K562 (cell line): Measurements from ENCODE around the gene NR6A1. TPM values are rescaled to one million over a fixed set of nuclear protein-coding genes. Genes with fewer than 3 reads are reported as not detected.

Experiments used
- ATAC-seq: fragments of 200-7000 bp; cut with Tn5 transposase; 3 replicates; pipeline ENCODE4 v1.9.1; 2020; ENCODE audit warnings: moderate library complexity
- BruUV-seq: library from RNA; stranded (reverse); fragments of 400-500 nt; replicated peaks from 2 replicates; lab custom pipeline; 2021; lab: Mats Ljungman, UMichigan
- CTCF ChIA-PET: fragments of 300-600 bp; formaldehyde crosslinking; extraction: SDS; loops from one replicate; lab custom pipeline; 2021; ENCODE audit warnings: low intra/inter-chr PET ratio; lab: Yijun Ruan, JAX
- POLR2A ChIA-PET: fragments of 300-600, 350-650 bp; sonication (Branson Sonifier 250); formaldehyde crosslinking; extraction: SDS; loops from one replicate; lab custom pipeline; 2021; ENCODE audit warnings: antibody characterized with exemption, inconsistent platforms; lab: Yijun Ruan, JAX
- DNase-seq, 4 experiments: peaks; one replicate each; pipeline versions ENCODE4 v3.0.0 to v3.0.0-alpha.2; 2011 to 2018; ENCODE audit warnings: low spot score in 3 of 4, mixed read lengths in 3 of 4; ENCODE audit errors: extremely low read depth in 1 of 4
- FAIRE-seq: peaks from 2 replicates; lab custom pipeline; 2011; peaks lifted over from hg19 to GRCh38; lab: Jason Lieb, UNC
- H2AFZ ChIP-seq: 2 replicates; pipeline ENCODE4 v1.6.0; 2011; ENCODE audit warnings: low read depth, low read length, control low read depth, inconsistent platforms
- H3K27ac ChIP-seq: fragments of 200-600 bp; 3 replicates; pipeline ENCODE4 v1.8.0; 2011; ENCODE audit warnings: low read depth, mild to moderate bottlenecking, control low read depth, inconsistent platforms, low read length, moderate library complexity, mixed read lengths; ENCODE audit errors: extremely low read depth
- H3K27me3 ChIP-seq, 2 experiments: fragments of 300-600 bp in 1 of 2; 2 replicates in 1 of 2; 3 replicates in 1 of 2; pipeline versions ENCODE4 v1.6.0 to v1.8.0; 2011; ENCODE audit warnings: inconsistent platforms in 2 of 2, low read length in 2 of 2, mild to moderate bottlenecking in 1 of 2, mixed read lengths in 1 of 2, moderate library complexity in 1 of 2; ENCODE audit not compliant: control insufficient read depth in 2 of 2, insufficient read depth in 2 of 2
- H3K36me3 ChIP-seq: fragments of 300-600 bp; 3 replicates; pipeline ENCODE4 v1.8.0; 2011; ENCODE audit warnings: mild to moderate bottlenecking, low read length, inconsistent platforms; ENCODE audit not compliant: control insufficient read depth, insufficient read depth
- H3K4me1 ChIP-seq, 2 experiments: fragments of 200-600 bp in 1 of 2; replicated peaks in 1 of 2; 2 replicates in 1 of 2; 3 replicates in 1 of 2; pipeline versions ENCODE4 v1.5.1 to v1.8.0; 2011; ENCODE audit warnings: inconsistent platforms in 2 of 2, low read length in 2 of 2, mild to moderate bottlenecking in 1 of 2, mixed read lengths in 1 of 2, moderate library complexity in 1 of 2; ENCODE audit not compliant: control insufficient read depth in 2 of 2, insufficient read depth in 2 of 2
- H3K4me2 ChIP-seq: 2 replicates; pipeline ENCODE4 v1.6.1; 2011; ENCODE audit warnings: low read length, control low read depth, inconsistent platforms, mixed read lengths; ENCODE audit not compliant: insufficient read depth
- H3K4me3 ChIP-seq: fragments of 200-600 bp; sonication (generic), shearing (Covaris generic); 2 replicates; pipeline ENCODE4 v1.5.1; 2016; ENCODE audit warnings: control low read depth, inconsistent platforms
- H3K79me2 ChIP-seq: fragments of 200-600 bp; 3 replicates; pipeline ENCODE4 v1.8.0; 2011; ENCODE audit warnings: low read length, inconsistent platforms; ENCODE audit not compliant: control insufficient read depth, insufficient read depth
- H3K9ac ChIP-seq, 2 experiments: 2 replicates each; pipeline versions ENCODE4 v1.6.0 to v1.6.1; 2011; ENCODE audit warnings: low read depth in 2 of 2, low read length in 2 of 2, control low read depth in 1 of 2, inconsistent platforms in 1 of 2, mild to moderate bottlenecking in 1 of 2, mixed read lengths in 1 of 2; ENCODE audit not compliant: insufficient read depth in 1 of 2
- H3K9me1 ChIP-seq: one replicate; pipeline ENCODE4 v1.6.0; 2011; ENCODE audit warnings: inconsistent platforms, mild to moderate bottlenecking, low read length, moderate library complexity; ENCODE audit not compliant: control insufficient read depth, insufficient read depth
- H3K9me3 ChIP-seq: replicated peaks from 2 replicates; pipeline ENCODE4 v1.5.1; 2011; ENCODE audit warnings: low read depth, low read length, inconsistent platforms; ENCODE audit not compliant: control insufficient read depth, insufficient read depth
- H4K20me1 ChIP-seq: replicated peaks from 2 replicates; pipeline ENCODE4 v1.6.1; 2011; ENCODE audit warnings: low read length, inconsistent platforms, mixed read lengths; ENCODE audit not compliant: control insufficient read depth, insufficient read depth
- CAMTA2 ChIP-seq: fragments of 250-450 bp; sonication (Bioruptor Pico); conservative IDR thresholded peaks from 2 replicates; pipeline ENCODE4 v1.5.1; 2022
- MTA3 ChIP-seq: fragments of 450-650 bp; formaldehyde crosslinking; IDR thresholded peaks from 2 replicates; pipeline ENCODE4 v1.6.1; 2017; ENCODE audit warnings: mild to moderate bottlenecking, borderline replicate concordance
- PHF21A ChIP-seq: fragments of 450-650 bp; IDR thresholded peaks from 2 replicates; pipeline ENCODE4 v1.6.1; 2017; ENCODE audit warnings: low read depth, borderline replicate concordance
- PURB ChIP-seq: sonication (generic); formaldehyde crosslinking; IDR thresholded peaks from 2 replicates; pipeline ENCODE4 v1.9.0; 2021; ENCODE audit warnings: low read depth, mild to moderate bottlenecking, missing genetic modification reagents
- RAD51 ChIP-seq: fragments of 450-650 bp; IDR thresholded peaks from 2 replicates; pipeline ENCODE4 v1.7.1; 2016; ENCODE audit warnings: low read depth, mild to moderate bottlenecking, borderline replicate concordance
- XRCC5 ChIP-seq: fragments of 200-400 bp; formaldehyde crosslinking; IDR thresholded peaks from 2 replicates; pipeline ENCODE4 v1.6.1; 2017; ENCODE audit warnings: low read depth, mild to moderate bottlenecking, low read length
- ZKSCAN8 ChIP-seq: fragments of 200-800 bp; sonication (Bioruptor generic); IDR thresholded peaks from 2 replicates; pipeline ENCODE4 v1.6.1; 2016; ENCODE audit warnings: missing genetic modification characterization, missing compliant biosample characterization
- WGBS: fragments of 100-300 bp; shearing (Covaris generic); methylation state at CpG from one replicate; pipeline ENCODE4 v1.1.6; 2016; ENCODE audit warnings: low coverage, mixed read lengths; ENCODE audit not compliant: insufficient coverage; ENCODE audit errors: missing lambda C conversion rate; 5-methylcytosine and 5-hydroxymethylcytosine counted together
- in situ Hi-C: fragments of 300-500 bp; cut with MboI; formaldehyde crosslinking; loops from 4 replicates; pipeline ENCODE4 v1.15.0; 2018; ENCODE audit warnings: inconsistent platforms, mixed read lengths
- intact Hi-C: fragments of 100-400 bp; cut with micrococcal nuclease; formaldehyde crosslinking; loops from 2 replicates; pipeline ENCODE4 v1.14.2; 2022
- polyA plus RNA-seq, 8 experiments: library from polyadenylated mRNA; depleted of rRNA in 4 of 8; stranded (reverse) in 5 of 8; unstranded in 3 of 8; fragments of >200 nt; fragmentation: Nextera tagmentation in 2 of 8; fragmentation: Illumina TruSeq in 1 of 8; extraction: Ambion mirVana in 2 of 8; extraction: Trizol in 1 of 8; gene quantifications; 2 replicates each; pipeline versions ENCODE4 v1.2.1 to v1.2.3, GENCODE V29; 2011 to 2014; ENCODE audit warnings: inconsistent platforms in 1 of 8, missing spikeins in 1 of 8
- total RNA-seq, 7 experiments: library from RNA; depleted of rRNA in 6 of 7; stranded (reverse); fragments of >200 nt in 6 of 7; fragmentation: Illumina TruSeq in 2 of 7; extraction: Trizol in 2 of 7; gene quantifications; 2 replicates each; pipeline versions ENCODE4 v1.2.1 to v1.2.3, GENCODE V29; 2011 to 2021; ENCODE audit warnings: low replicate concordance in 1 of 7

Gene NR6A1
- total and polyA plus RNA-seq, 9 of the 15 experiments (the other 6 are each of a cell fraction or from before 2014, with no cell fraction given): 9.7 to 55.4 (median 28.3) TPM

DNA sequence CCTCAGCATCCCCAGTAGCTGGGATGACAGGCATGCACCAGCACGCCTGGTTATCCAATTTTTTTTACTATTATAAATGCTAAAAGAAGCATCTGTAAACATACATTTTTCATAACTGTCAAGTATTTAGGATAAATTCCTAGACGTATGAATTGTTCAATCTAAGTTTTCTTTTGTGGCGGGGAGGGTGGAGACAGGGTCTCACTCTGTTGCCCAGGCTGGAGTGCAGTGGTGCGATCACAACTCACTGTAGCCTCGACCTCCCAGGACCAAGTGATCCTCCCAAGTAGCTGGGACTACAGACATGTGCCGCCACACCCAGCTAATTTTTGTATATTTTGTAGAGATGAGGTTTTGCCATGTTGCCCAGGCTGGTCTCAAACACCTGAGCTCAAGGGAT is 52.2 kb downstream of the NR6A1 start:
- Histone ChIP-seq H3K27ac (no peak overlapping the region), H4K20me1 (no peaks in the 10 kb centered on the region), H3K9me1 (no peaks in the 10 kb centered on the region), H3K27me3 (no peaks in the 10 kb centered on the region), H3K36me3 (peaks cover 27% of the 10 kb centered on the region), H3K4me1 (peaks cover 0 to 17% of the 10 kb centered on the region in 2 experiments; a peak in 2 of 5 replicates), H3K4me2 (no peak overlapping the region), H3K79me2 (peaks cover 10% of the 10 kb centered on the region), H3K4me3 (no peak overlapping the region), H3K9ac (no peak overlapping the region), H3K9me3 (no peaks in the 10 kb centered on the region), H2AFZ (no peak overlapping the region)
- 89% methylated on average over 6 of the region's 6 CpGs for WGBS
- in situ Hi-C loops: loop anchor here (5.0 to 25.0 kb wide), 2 partner anchors 43 to 307 kb away; partner anchors contain the start of gene PSMB7
- FAIRE-seq (no peak), DNase-seq (no peak), ATAC-seq (no peak)
- ChIA-PET CTCF (interaction anchor here (0.6 kb wide), 1 partner anchor 299 kb away, joined by 3 read pairs; no protein-coding TSS in a partner anchor), POLR2A (interaction anchor here (0.7 kb wide), 1 partner anchor 28 kb away, joined by 3 read pairs; no protein-coding TSS in a partner anchor)
- intact Hi-C loops: no loop called here
- BruUV-seq: no TSS peak
- no peak for TF ChIP-seq RAD51
- no peak for TF ChIP-seq MTA3
- no peak for TF ChIP-seq ZKSCAN8
- TF ChIP-seq PHF21A: no peak
- TF ChIP-seq PURB (CRISPR knock-in tag): no peak
- no peak for TF ChIP-seq XRCC5
- no peak for TF ChIP-seq CAMTA2 (CRISPR knock-in tag)
